GM18502 (cell line): Measurements from ENCODE around the gene RPL22.

Source experiments
- ATAC-seq: cut with Tn5 transposase; IDR thresholded peaks from one replicate; pipeline ENCODE4 v1.9.1; 2021; ENCODE audit warnings: mild to moderate bottlenecking; ENCODE audit not compliant: unreplicated experiment, poor library complexity

Gene RPL22

GRCh38 chr1:6199298-6200187 is at the start of gene RPL22:
Gene RPL22 (minus strand): TSS chr1:6199595. CDS start chr1:6199573, 22 bp downstream.
- peak; percentile 93 for ATAC-seq

- no peak for ATAC-seq
These were observed 48.9 kb upstream of the RPL22 start for GRCh38 chr1:6248161-6248776.

GRCh38 chr1:6247651-6248050 is 48.3 kb upstream of the RPL22 start:
- no peak for ATAC-seq

GRCh38 chr1:6246497-6247467 is 47.4 kb upstream of the RPL22 start:
- ATAC-seq, result no peak

GRCh38 chr1:6245869-6246496 is 46.6 kb upstream of the RPL22 start:
- ATAC-seq, result no peak

GRCh38 chr1:6245086-6245868 is 45.9 kb upstream of the RPL22 start:
- ATAC-seq, result peak; percentile 46

GRCh38 chr1:6244401-6245049 is 45.1 kb upstream of the RPL22 start:
- ATAC-seq, result no peak

GRCh38 chr1:6243993-6244392 is 44.6 kb upstream of the RPL22 start, which contains the start of gene HES3:
Gene HES3 (plus strand): TSS chr1:6244179. CDS start chr1:6244366, 187 bp downstream.
- no peak for ATAC-seq

GRCh38 chr1:6243053-6243834 is 43.8 kb upstream of the RPL22 start:
- ATAC-seq, result no peak

- ATAC-seq, result no peak
These were observed 42.7 kb upstream of the RPL22 start for GRCh38 chr1:6241887-6242740.

GRCh38 chr1:6241107-6241886 is 41.9 kb upstream of the RPL22 start:
- ATAC-seq, result no peak

GRCh38 chr1:6239950-6240768 is 40.8 kb upstream of the RPL22 start:
- no peak for ATAC-seq

GRCh38 chr1:6239213-6239752 is 39.9 kb upstream of the RPL22 start:
- ATAC-seq, result no peak

- no peak for ATAC-seq
These were observed 37.7 kb upstream of the RPL22 start for GRCh38 chr1:6237093-6237492.

- no peak for ATAC-seq
These were observed 35.9 kb upstream of the RPL22 start for GRCh38 chr1:6235296-6235677.
